Fibroblast of the aortic adventitia (primary cell): Measurements from ENCODE around the gene TMEM31. TPM values are rescaled to one million over a fixed set of nuclear protein-coding genes. Genes with fewer than 3 reads are reported as not detected.
"Not testable (repeated sequence)": the region's sequence is repeated elsewhere in the genome, so short reads cannot be mapped to it uniquely, and the experiment has no call there.

ENCODE experiments used
- DNase-seq: peaks from one replicate; pipeline ENCODE4 v3.0.0-alpha.2; 2010; ENCODE audit warnings: low read depth
- H3K4me3 ChIP-seq: 2 replicates; pipeline ENCODE4 v1.5.1; 2011; ENCODE audit warnings: low read depth, mild to moderate bottlenecking, control low read depth, low read length, moderate library complexity
- total RNA-seq: library from RNA; depleted of rRNA; stranded (reverse); fragments of >200 nt; gene quantifications from 2 replicates; pipeline ENCODE4 v1.2.3, GENCODE V29; 2012; ENCODE audit warnings: low replicate concordance
- TF ChIP-seq, protein P1 (sequence below): IDR thresholded peaks from 2 replicates; pipeline ENCODE4 v1.5.1; 2011; ENCODE audit warnings: mild to moderate bottlenecking, low read length, control low read depth, inconsistent platforms; ENCODE audit not compliant: insufficient read depth

Gene TMEM31
- total RNA-seq, 1 donor, result not detected

DNA sequence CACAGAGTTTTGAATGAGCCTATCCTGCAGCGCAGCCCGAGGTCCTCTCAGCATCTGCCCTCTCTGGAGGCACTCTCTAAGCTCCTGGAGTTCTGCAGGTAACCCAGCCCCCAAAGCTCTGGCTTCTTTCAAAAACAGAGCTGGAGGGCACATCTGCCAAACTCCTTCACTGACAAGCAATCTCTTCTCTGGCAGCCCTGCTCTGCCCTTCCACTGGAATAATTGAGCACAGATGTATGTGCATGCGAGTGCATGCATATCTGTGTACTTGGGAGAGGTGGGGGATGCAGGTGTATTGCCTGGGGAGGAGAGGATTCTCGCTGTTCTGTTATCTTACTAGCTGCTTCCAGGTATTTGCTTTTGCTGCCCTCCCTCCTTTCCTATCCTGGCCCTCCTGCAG lies 43.7 kb downstream of the TMEM31 start:
- TF ChIP-seq, protein P1, sequence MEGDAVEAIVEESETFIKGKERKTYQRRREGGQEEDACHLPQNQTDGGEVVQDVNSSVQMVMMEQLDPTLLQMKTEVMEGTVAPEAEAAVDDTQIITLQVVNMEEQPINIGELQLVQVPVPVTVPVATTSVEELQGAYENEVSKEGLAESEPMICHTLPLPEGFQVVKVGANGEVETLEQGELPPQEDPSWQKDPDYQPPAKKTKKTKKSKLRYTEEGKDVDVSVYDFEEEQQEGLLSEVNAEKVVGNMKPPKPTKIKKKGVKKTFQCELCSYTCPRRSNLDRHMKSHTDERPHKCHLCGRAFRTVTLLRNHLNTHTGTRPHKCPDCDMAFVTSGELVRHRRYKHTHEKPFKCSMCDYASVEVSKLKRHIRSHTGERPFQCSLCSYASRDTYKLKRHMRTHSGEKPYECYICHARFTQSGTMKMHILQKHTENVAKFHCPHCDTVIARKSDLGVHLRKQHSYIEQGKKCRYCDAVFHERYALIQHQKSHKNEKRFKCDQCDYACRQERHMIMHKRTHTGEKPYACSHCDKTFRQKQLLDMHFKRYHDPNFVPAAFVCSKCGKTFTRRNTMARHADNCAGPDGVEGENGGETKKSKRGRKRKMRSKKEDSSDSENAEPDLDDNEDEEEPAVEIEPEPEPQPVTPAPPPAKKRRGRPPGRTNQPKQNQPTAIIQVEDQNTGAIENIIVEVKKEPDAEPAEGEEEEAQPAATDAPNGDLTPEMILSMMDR, result no peak
- H3K4me3 ChIP-seq, result no peak overlapping the region
- DNase-seq, result no peak

DNA sequence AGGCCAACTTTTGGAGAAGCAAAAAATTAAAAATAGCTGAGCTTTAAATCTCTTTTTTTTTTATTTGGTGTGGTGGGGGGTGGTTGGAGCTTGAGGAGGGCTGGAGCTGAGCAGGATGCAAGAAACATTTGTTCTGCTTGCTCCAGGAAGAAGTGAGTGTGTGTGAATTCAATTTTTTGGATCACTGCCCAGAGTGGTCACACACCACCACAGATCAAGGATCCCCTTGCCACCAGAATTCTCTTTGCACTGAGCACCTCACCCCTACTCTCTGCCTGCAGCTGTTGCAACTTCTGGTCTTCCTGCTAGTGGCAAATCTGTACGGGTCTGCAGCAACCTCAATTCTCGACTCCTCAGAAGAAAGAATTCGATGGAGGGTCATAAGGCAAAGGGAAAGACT lies 46.0 kb downstream of the TMEM31 start:
- H3K4me3 ChIP-seq, result no peak overlapping the region
- DNase-seq, result no peak
- TF ChIP-seq, protein P1, result no peak

DNA sequence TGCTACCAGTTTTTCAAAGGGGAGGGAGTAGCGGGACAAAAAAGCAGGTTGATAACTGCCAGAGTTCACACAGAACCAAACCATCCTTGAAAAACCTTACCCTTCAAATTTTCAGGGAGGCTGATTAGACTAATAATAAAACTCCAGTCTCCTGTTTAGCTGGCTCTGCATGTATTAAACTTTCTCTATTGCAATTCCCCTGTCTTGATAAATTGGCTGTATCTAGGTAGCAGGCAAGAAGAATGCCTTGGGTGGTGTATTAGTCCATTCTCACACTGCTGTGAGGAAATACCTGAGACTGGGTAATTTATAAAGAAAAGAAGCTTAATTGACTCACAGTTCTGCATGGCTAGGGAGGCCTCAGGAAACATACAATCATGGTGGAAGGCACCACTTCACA lies 47.8 kb downstream of the TMEM31 start:
- TF ChIP-seq, protein P1, result no peak
- no peak for DNase-seq
- no peak overlapping the region for H3K4me3 ChIP-seq

DNA sequence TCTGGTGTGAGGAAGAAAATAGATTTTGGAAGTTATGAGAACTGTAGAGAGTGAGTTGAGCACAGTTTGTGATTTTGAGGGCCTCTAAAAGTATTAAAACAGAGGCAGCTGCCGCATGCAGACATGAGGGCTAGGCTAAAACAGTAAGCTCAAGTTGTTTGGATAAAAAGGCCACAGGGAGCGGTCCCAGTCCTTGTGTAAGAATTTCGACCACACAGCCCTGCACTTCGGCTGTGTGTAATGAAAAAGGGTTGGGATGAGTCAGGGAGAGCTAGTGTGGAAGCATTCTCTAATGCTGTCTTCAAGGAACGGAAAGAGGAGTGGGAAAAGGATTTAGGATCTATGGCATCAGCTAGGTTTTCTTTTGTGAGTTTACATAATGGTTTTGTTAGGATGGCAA lies 52.8 kb downstream of the TMEM31 start:
- H3K4me3 ChIP-seq, DNase-seq: not testable (repeated sequence)

Other genes starting within 250 kb of the TMEM31 start
- 0.27 and 0.57 TPM in 2 replicates for gene RAB40A, start 191.4 kb upstream of the TMEM31 start, total RNA-seq
- gene TCEAL4, start 125.4 kb upstream of the TMEM31 start, total RNA-seq, result 47.1 and 100 TPM in 2 replicates
- 13.2 and 62.0 TPM in 2 replicates for gene TCEAL3, start 102.9 kb upstream of the TMEM31 start, total RNA-seq
- 38.2 and 113 TPM in 2 replicates for gene TCEAL1, start 81.9 kb upstream of the TMEM31 start, total RNA-seq
- gene MORF4L2, start 24.2 kb upstream of the TMEM31 start, total RNA-seq, result 641 and 741 TPM in 2 replicates
- gene PLP1, start 65.9 kb downstream of the TMEM31 start, total RNA-seq, result 2.3 TPM in 1 of 2 replicates, not detected in the other
- gene RAB9B, start 121.3 kb downstream of the TMEM31 start, total RNA-seq, result 1.9 and 2.6 TPM in 2 replicates